Endodermal cell (in vitro differentiated cells): ENCODE results near the gene ARMC6. TPM values are rescaled to one million over a fixed set of nuclear protein-coding genes. Genes with fewer than 3 reads are reported as not detected.

ENCODE experiments used
- DNase-seq: peaks from one replicate; pipeline ENCODE4 v3.0.0-alpha.2; 2017
- H3K27ac ChIP-seq: 2 replicates; pipeline ENCODE4 v1.5.1; 2013; ENCODE audit warnings: mild to moderate bottlenecking, low read depth, low read length, moderate library complexity
- H3K27me3 ChIP-seq: 2 replicates; pipeline ENCODE4 v1.6.1; 2013; ENCODE audit warnings: mild to moderate bottlenecking, low read length, moderate library complexity; ENCODE audit not compliant: insufficient read depth, control insufficient read depth, poor library complexity, severe bottlenecking
- H3K36me3 ChIP-seq: 2 replicates; pipeline ENCODE4 v1.7.0; 2013; ENCODE audit warnings: mild to moderate bottlenecking, low read length, moderate library complexity; ENCODE audit not compliant: control insufficient read depth, insufficient read depth
- H3K4me1 ChIP-seq: one replicate; pipeline ENCODE4 v1.7.0; 2013; ENCODE audit warnings: low read length; ENCODE audit not compliant: control insufficient read depth, insufficient read depth
- H3K4me3 ChIP-seq: 2 replicates; pipeline ENCODE4 v1.5.1; 2013; ENCODE audit warnings: mild to moderate bottlenecking, low read length, moderate library complexity
- H3K9ac ChIP-seq: 2 replicates; pipeline ENCODE4 v1.6.1; 2013; ENCODE audit warnings: mild to moderate bottlenecking, low read length, moderate library complexity; ENCODE audit not compliant: poor library complexity, severe bottlenecking; ENCODE audit errors: extremely low read depth
- H3K9me3 ChIP-seq: 2 replicates; pipeline ENCODE4 v1.6.1; 2013; ENCODE audit warnings: mild to moderate bottlenecking, low read length, moderate library complexity; ENCODE audit not compliant: control insufficient read depth
- H3K27ac Mint-ChIP-seq: 2 replicates; pipeline ENCODE4 v1.8.0; 2020; ENCODE audit warnings: mixed read lengths
- H3K27me3 Mint-ChIP-seq: 2 replicates; pipeline ENCODE4 v1.8.0; 2021; ENCODE audit warnings: mild to moderate bottlenecking, mixed read lengths; ENCODE audit not compliant: insufficient read depth
- H3K36me3 Mint-ChIP-seq: 2 replicates; pipeline ENCODE4 v1.8.0; 2020; ENCODE audit warnings: low read depth, mixed read lengths
- H3K4me1 Mint-ChIP-seq: 2 replicates; pipeline ENCODE4 v1.8.0; 2020; ENCODE audit warnings: mixed read lengths
- H3K4me3 Mint-ChIP-seq: 2 replicates; pipeline ENCODE4 v1.8.0; 2020; ENCODE audit warnings: mild to moderate bottlenecking, moderate library complexity, mixed read lengths
- H3K9me3 Mint-ChIP-seq: 2 replicates; pipeline ENCODE4 v1.8.0; 2020; ENCODE audit warnings: mild to moderate bottlenecking, mixed read lengths
- CTCF ChIP-seq: fragments of 200-600 bp; sonication (generic); conservative IDR thresholded peaks from 2 replicates; pipeline ENCODE4 v1.5.0; 2021; ENCODE audit warnings: antibody characterized with exemption, mild to moderate bottlenecking
- whole genome bisulfite sequencing, 2 experiments: methylation state at CpG; one replicate each; pipeline versions ENCODE4 v1.1.5 to v1.1.7; 2013; ENCODE audit warnings: missing lambda C conversion rate in 2 of 2, mixed read lengths in 1 of 2; ENCODE audit not compliant: insufficient coverage in 1 of 2, insufficient read length in 1 of 2; 5-methylcytosine and 5-hydroxymethylcytosine counted together
- total RNA-seq, 2 donors: library from RNA; stranded (reverse); fragmentation: NEBNext Ultra II Directional in 1 of 2; extraction: Animal tissue kit (Norgen Biotek cat#: 25700) in 1 of 2; gene quantifications; 2 replicates in 1 of 2; 3 replicates in 1 of 2; pipeline ENCODE4 v1.2.1, GENCODE V29; 2021

ARMC6 gene
- total RNA-seq, 2 donors from 2014 or later: 26.1 to 37.8 TPM

- DNase-seq: no peak
- Histone ChIP-seq H3K4me1 (no peaks in the 10 kb centered on the region), H3K9me3 (no peaks in the 10 kb centered on the region), H3K27me3 (no peaks in the 10 kb centered on the region), H3K4me3 (no peak overlapping the region), H3K27ac (no peak overlapping the region), H3K36me3 (no peaks in the 10 kb centered on the region), H3K9ac (no peak overlapping the region)
- H3K36me3 Mint-ChIP-seq: peaks cover 8% of the 10 kb centered on the region
- no peak overlapping the region for H3K27ac Mint-ChIP-seq
- H3K4me3 Mint-ChIP-seq: no peak overlapping the region
- H3K4me1 Mint-ChIP-seq: peaks cover 3% of the 10 kb centered on the region
- peaks cover 13% of the 10 kb centered on the region for H3K27me3 Mint-ChIP-seq
- 86 to 89% methylated on average over 6 to 9 of the region's 11 CpGs for WGBS, 2 experiments
- H3K9me3 Mint-ChIP-seq: no peaks in the 10 kb centered on the region
- TF ChIP-seq CTCF: no peak
Observed at GRCh38 chr19:19095691-19096090, 62.3 kb downstream of the ARMC6 start.

GRCh38 chr19:19096641-19097627, 63.5 kb downstream of the ARMC6 start:
- 93 to 94% methylated on average over 15 to 24 of the region's 24 CpGs for whole genome bisulfite sequencing, 2 experiments
- no peaks in the 10 kb centered on the region for H3K36me3 ChIP-seq
- H3K27ac ChIP-seq: no peak overlapping the region
- H3K4me3 Mint-ChIP-seq: no peak overlapping the region
- H3K36me3 Mint-ChIP-seq: peaks cover 8% of the 10 kb centered on the region
- no peak overlapping the region for H3K4me3 ChIP-seq
- no peak for TF ChIP-seq CTCF
- no peak for DNase-seq
- no peak overlapping the region for H3K9ac ChIP-seq
- H3K4me1 Mint-ChIP-seq: no peaks in the 10 kb centered on the region
- no peaks in the 10 kb centered on the region for H3K9me3 ChIP-seq
- H3K27me3 Mint-ChIP-seq: peaks cover 13% of the 10 kb centered on the region
- no peaks in the 10 kb centered on the region for H3K9me3 Mint-ChIP-seq
- H3K4me1 ChIP-seq: no peaks in the 10 kb centered on the region
- no peaks in the 10 kb centered on the region for H3K27me3 ChIP-seq
- no peak overlapping the region for H3K27ac Mint-ChIP-seq

GRCh38 chr19:19098084-19098702, 64.8 kb downstream of the ARMC6 start:
- Histone ChIP-seq H3K27me3 (no peaks in the 10 kb centered on the region), H3K36me3 (no peaks in the 10 kb centered on the region), H3K9ac (no peak overlapping the region), H3K9me3 (no peaks in the 10 kb centered on the region), H3K4me1 (no peaks in the 10 kb centered on the region), H3K27ac (no peak overlapping the region), H3K4me3 (no peak overlapping the region)
- WGBS, 2 experiments: 90 to 91% methylated on average over 8 to 9 of the region's 9 CpGs
- Mint-ChIP-seq H3K27ac (no peak overlapping the region), H3K9me3 (no peaks in the 10 kb centered on the region), H3K27me3 (peaks cover 12% of the 10 kb centered on the region), H3K36me3 (peaks cover 8% of the 10 kb centered on the region), H3K4me1 (no peaks in the 10 kb centered on the region), H3K4me3 (no peak overlapping the region)
- no peak for DNase-seq
- TF ChIP-seq CTCF: no peak
